Measurements from ENCODE around the gene MBD5.

DNA sequence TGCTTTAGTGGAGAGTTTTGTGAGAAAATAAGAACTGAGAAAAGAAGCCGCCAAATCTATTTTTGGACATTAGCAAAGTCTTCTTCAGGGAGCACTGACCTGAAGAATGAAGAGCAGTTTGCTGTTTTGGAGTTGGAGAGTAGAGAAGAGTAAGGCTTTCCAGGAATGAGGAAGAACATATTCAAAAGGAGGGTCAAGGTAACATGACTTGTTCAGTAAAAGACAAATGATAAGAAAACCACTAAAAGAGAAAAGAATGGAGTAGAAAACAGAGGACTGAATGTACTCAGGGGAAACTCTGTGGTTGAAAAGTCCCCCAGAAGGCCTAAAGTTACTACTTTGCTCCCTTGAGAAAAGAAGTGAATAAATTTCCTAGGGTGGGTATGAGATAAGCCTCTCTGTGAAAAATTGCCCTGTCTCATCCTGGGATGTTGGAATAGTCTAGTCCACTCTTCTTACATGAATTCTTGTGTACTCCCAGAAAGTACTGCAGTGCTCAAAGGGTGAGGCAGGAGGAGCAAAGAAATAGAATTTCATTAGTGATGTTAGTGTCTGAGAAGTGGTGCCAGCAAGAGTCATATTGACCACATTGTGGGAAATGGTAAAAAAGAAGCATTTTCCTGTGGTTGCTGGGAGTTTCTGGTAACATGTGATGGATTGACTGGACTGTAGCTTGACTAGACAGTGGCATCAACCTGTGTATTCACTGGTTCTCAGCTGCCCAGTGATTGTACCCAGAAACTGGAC, 27.8 kb downstream of the MBD5 start:
- TF ChIP-seq CTCF (conservative IDR thresholded peaks at IDR 0.05), result no peak
- no peak for TF ChIP-seq ZFX (IDR thresholded peaks at IDR 0.05)
